HG02798 (cell line): Measurements from ENCODE around the gene GGTA1.
A peak's percentile ranks its signal among the peaks of the same experiment; 100 is the strongest.
"Not testable (repeated sequence)": the region's sequence is repeated elsewhere in the genome, so short reads cannot be mapped to it uniquely, and the experiment has no call there.

ENCODE experiments used
- ATAC-seq: cut with Tn5 transposase; IDR thresholded peaks from one replicate; pipeline ENCODE4 v1.9.1; 2021; ENCODE audit warnings: mild to moderate bottlenecking; ENCODE audit not compliant: unreplicated experiment, poor library complexity

Gene GGTA1

GRCh38 chr9:121499427-121500164, at the start of gene GGTA1:
Gene GGTA1 (minus strand): TSS chr9:121499844. CDS start chr9:121467922, 31,922 bp downstream.
- no peak for ATAC-seq

GRCh38 chr9:121548666-121549065, 49.0 kb upstream of the GGTA1 start:
- ATAC-seq = no peak

DNA sequence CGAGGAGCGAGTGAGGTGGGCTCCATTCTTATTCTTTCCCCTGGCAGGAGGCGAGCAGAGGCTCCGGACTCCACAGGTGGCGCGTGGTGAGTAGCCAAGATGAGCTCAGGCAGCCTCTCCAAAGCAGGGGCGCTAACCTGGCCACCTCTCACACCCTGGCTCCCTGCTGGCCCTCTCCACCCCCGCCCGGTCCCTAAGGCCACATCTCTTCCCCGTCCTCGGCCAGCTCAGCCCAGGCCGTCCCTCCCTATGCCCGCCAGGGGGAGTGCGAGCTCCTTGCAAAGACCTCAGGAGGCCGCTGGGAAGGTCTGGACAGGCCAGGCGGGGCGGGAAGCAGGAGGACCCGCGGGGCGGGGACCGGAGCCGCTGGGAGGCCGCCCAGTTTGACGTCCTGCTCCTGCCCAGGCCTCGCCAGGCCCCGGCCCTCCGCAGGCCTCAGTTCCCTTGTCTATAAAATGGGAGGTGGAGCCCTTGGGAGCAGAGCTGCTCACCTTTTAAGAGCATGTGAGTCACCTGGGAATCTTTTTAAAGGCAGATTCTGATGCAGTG, 46.3 kb upstream of the GGTA1 start:
- peak; percentile 79 for ATAC-seq

DNA sequence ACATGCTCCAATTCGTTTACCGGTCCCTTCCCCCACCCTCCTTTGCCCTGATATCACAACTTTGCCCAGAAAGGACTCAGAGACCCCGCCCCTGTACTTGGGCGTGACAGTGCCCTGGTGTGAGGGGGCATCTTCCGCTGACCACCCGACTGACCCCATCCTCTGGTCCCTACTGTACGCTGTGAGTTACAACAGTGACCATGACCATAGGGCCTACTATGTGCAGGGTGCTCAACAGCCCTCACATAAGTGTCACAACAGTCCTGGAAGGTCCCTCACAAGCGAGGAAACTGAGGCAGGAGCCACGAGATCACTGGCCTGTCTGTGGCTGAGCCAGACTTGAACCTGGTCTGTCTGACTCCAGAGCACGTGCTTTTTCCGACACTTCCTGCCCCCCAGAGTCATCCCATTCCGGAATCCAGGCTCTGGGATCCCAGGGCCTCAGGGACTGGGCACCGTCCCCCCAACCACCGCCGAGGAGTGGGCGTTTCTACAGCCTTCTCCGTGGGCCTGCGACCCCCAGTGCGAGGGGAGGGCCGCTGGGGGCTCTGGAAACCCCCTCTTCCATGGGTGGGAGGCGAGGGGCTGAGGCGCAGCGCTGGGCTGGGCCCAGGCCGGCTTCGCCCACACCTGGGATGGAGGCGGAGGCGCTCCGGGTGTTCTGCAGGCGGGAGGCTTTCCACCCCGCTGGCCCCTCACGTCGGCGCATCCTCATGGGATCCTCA, 45.7 kb upstream of the GGTA1 start:
- no peak for ATAC-seq

GRCh38 chr9:121542025-121542424, 42.4 kb upstream of the GGTA1 start:
- no peak for ATAC-seq

DNA sequence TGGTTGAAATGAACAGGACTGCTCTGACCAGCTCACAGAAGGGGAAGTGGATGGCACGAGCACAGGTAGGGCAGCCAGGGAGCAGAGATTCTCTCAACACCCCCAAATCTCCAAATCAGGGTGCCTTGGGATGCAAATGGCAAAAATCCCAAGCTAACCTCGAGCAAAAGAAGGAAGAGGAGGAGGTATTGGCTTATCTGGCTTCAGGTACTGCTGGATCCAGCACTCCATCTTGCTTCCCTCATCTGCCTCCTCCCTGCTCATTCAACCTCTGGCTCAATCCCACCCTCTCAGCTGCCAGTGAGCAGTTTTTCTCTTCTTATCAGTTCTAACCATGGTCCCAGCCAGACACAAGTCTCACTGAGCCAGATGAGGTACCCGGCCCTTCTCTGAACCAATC, 41.6 kb upstream of the GGTA1 start:
- ATAC-seq = no peak

DNA sequence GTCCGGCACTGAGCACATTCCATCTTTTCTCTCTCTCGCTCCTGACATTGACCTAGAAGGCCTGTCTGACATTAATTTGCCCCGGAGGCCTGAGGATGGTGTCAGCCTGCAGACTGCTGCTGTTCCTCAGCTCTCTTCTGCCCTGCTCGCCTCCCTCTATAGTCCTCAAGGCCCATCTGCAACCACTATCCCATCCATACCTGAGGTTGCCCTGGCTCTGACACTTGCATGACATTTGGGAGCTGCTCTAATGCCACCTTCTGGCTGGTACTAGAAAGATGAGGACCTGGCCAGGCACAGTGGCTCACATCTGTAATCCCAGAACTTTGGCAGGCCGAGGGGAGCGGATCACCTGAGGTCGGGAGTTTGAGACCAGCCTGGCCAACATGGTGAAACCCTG, 38.6 kb upstream of the GGTA1 start:
- no peak for ATAC-seq

GRCh38 chr9:121537283-121537682, 37.6 kb upstream of the GGTA1 start:
- ATAC-seq = no peak

- ATAC-seq = no peak
These were observed 33.2 kb upstream of the GGTA1 start for GRCh38 chr9:121532881-121533280.

DNA sequence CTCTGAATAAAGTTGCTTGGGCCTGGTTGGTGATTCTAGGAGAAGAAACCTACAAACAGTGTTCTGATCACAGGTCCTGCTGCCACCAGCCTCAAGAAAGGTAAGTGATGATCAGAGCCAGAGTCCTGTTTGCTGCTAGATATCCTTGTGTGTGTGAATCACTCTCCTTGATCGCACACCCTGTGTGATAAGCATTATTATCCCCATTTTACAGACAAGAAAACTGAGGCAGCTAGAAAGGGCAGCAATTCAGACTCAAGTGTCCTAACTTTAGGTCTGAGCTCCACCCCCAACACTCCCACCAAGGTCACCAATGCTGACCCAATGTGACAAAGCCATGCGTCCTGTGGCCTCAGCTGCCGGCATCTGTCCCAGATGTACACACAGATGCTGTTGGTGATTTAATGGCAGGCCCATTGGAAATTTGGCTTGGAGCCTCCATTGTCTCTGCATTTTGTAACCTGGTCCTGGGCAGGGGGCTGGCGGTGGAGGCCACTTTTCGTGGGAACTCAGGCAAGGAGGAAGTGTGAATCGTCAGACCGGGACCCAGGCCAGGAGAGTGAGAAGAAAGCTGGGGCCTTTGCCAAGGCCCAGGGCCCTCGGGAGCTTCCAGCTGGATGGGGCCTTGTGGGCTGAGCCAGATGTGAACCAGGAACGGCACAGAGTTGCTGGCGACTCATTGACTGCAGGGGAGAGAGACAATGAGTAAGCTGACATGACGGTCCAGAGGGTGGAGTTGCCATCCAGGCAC, 29.8 kb upstream of the GGTA1 start:
- no peak for ATAC-seq

- no peak for ATAC-seq
These were observed 29.0 kb upstream of the GGTA1 start for GRCh38 chr9:121528642-121529041.

DNA sequence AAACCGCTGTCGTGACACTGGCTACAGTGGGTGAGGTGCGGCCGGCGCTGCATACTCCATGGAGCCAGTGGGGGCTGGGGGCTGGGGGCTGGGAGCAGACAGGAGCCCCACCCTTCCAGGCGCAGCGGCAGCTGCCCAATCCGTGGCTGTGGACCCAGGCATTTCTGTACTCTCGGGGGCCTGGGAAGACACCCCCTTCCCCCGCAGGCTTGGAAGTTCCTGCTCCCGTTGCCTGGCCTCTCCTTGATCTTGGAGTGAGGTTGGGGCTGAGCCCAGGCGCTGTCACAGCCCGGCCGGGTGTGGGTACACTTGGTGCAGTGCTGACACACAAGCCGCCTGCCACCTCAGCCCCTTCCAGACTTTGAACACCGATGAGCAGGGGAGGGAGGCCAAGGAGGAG, 27.7 kb upstream of the GGTA1 start:
- no peak for ATAC-seq

DNA sequence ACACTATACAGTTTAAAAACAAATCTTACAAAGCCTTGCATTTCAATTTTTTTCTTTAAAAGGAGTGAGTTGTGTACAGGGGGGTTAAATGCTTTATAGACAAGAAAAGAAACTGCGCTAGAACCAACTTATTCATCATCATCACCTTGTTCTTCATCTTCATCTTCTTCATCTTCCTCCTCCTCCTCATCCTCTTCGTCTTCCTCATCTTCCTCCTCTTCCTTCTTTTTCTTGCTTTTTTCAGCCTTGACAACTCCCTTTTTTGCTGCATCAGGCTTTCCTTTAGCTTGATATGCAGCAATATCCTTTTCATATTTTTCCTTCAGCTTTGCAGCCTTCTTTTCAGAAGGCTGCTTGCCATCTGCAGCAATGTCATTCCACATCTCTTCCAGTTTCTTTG, 20.0 kb upstream of the GGTA1 start:
- ATAC-seq = not testable (repeated sequence)

GRCh38 chr9:121518634-121519033, 19.0 kb upstream of the GGTA1 start:
- ATAC-seq = no peak

DNA sequence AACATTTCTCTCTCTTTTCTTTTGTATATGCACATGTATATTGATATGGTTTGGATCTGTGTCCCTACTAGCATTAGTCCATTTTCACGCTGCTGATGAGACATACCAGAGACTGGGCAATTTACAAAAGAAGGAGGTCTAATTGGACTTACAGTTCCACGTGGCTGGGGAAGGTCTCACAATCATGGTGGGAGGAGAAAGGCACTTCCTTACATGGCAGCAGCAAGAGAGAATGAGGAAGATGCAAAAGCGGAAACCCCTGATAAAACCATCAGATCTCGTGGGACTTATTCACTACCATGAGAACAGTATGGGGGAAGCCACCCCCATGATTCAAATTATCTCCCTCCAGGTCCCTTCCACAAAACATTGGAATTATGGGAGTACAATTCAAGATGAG, 13.5 kb upstream of the GGTA1 start:
- not testable (repeated sequence) for ATAC-seq

GRCh38 chr9:121510766-121511550, 11.3 kb upstream of the GGTA1 start:
- ATAC-seq = no peak

- ATAC-seq = no peak
These were observed 9.5 kb upstream of the GGTA1 start for GRCh38 chr9:121509180-121509579.

- ATAC-seq = no peak
These were observed 8.8 kb upstream of the GGTA1 start for GRCh38 chr9:121508415-121508814.

DNA sequence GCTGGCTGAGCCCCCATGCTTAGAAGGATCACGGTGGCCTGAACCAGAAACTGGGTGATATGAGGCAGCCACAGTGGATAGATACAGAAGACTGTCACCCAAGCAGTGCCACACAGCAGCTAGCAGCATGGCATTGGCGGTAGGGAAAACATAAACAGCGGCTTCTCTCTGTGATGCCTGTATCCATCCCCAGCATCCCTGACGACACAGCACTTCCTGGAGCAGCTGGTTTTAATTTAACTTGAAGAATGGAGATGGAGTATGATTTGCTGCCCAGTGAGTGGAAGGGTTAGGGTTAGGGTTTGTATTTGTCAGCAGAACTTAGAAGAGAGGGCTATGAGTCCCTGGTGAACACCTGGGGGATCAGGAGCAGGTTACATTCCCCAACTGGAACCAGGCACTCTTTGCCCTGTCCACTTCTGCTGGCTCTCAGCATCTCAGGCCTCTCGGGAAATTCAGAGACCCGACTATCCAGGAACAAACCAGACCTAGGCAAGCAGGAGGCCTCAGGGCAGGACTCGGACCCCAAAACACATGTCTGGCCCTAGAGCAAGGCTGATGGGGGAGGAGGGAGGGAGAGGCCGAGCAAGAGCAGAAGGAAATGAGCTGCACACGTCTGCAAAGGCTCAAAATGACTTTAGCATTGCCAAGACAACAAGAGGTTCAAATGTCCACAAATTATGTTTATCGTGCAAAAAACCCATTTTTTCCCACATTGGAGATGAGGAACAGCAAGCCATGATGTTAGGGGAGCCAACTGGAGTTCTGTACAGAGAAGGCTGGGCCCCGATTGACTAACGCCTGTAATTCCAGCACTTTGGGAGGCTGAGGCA, 6.5 kb upstream of the GGTA1 start:
- ATAC-seq = no peak
